AG09309 (cell line): Measurements from ENCODE around the gene CST4.

ENCODE experiments used
- DNase-seq: peaks from one replicate; pipeline ENCODE4 v3.0.0-alpha.2; 2010; ENCODE audit warnings: low read depth
- H3K4me3 ChIP-seq: 2 replicates; pipeline ENCODE4 v1.5.1; 2011; ENCODE audit warnings: mild to moderate bottlenecking, low read depth, low read length, moderate library complexity; ENCODE audit not compliant: control insufficient read depth
- TF ChIP-seq, protein P1 (sequence below): IDR thresholded peaks from 2 replicates; pipeline ENCODE4 v1.5.1; 2011; ENCODE audit warnings: mild to moderate bottlenecking, low read depth, low read length, inconsistent platforms; ENCODE audit not compliant: insufficient read depth, control insufficient read depth; ENCODE audit errors: missing control alignments

The CST4 gene

DNA sequence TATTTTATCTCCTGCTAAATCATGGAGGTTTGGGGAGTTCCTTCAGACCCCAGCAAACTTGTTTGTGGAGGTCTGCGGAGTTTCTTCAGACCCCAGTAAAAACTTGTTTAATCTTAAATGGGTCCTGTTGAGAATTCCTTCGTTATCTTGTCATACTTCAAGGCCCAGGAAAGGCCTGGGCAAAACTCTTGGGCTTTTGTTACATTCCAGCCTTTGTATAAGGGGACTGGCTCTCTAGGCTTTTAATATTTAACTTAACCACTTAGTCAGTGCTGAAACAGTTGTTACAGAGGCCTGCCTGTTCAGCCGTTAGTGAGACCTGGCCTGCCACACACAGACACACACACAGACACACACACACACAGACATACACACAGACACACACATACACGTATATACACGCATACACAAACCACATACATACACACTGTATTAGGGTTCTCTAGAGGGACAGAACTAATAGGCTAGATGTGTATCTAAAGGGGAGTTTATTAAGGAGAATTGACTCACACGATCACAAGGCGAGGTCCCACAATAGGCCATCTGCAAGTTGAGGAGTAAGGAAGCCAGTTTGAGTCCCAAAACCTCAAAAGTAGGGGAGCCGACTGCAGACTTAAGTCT lies 29.7 kb downstream of the CST4 start:
- DNase-seq, result no peak
- H3K4me3 ChIP-seq, result no peak overlapping the region
- TF ChIP-seq, protein P1, sequence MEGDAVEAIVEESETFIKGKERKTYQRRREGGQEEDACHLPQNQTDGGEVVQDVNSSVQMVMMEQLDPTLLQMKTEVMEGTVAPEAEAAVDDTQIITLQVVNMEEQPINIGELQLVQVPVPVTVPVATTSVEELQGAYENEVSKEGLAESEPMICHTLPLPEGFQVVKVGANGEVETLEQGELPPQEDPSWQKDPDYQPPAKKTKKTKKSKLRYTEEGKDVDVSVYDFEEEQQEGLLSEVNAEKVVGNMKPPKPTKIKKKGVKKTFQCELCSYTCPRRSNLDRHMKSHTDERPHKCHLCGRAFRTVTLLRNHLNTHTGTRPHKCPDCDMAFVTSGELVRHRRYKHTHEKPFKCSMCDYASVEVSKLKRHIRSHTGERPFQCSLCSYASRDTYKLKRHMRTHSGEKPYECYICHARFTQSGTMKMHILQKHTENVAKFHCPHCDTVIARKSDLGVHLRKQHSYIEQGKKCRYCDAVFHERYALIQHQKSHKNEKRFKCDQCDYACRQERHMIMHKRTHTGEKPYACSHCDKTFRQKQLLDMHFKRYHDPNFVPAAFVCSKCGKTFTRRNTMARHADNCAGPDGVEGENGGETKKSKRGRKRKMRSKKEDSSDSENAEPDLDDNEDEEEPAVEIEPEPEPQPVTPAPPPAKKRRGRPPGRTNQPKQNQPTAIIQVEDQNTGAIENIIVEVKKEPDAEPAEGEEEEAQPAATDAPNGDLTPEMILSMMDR, result no peak

GRCh38 chr20:23658336-23658735 lies 30.5 kb downstream of the CST4 start:
- no peak overlapping the region for H3K4me3 ChIP-seq
- DNase-seq, result no peak
- TF ChIP-seq, protein P1, result no peak

GRCh38 chr20:23657202-23657601 lies 31.6 kb downstream of the CST4 start:
- no peak overlapping the region for H3K4me3 ChIP-seq
- DNase-seq, result no peak
- TF ChIP-seq, protein P1, result no peak

DNA sequence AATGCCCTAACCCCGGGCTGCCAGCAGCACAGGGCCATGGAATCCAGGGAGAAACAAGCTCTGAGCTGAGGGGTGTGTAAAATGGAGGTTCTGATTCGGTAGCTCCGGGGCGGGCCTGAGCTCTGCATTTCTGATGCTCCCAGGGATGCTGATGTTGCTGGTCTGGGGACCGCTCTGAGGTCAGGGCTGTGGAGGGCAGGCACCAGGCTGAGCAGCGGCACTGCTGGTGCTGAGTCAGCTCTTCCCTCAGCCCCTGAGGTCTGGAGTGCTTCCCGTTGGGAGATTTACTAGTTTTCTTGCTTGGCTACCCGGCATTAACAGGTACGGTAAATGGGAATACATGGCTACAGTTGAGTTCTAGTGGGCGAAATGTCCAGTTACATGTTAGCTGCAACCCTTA lies 32.5 kb downstream of the CST4 start:
- DNase-seq, result no peak
- TF ChIP-seq, protein P1, result no peak
- H3K4me3 ChIP-seq, result no peak overlapping the region

- H3K4me3 ChIP-seq, result no peak overlapping the region
- no peak for DNase-seq
Measured at GRCh38 chr20:23655491-23656211, 33.2 kb downstream of the CST4 start.

GRCh38 chr20:23654717-23655116 lies 34.1 kb downstream of the CST4 start:
- DNase-seq, result no peak
- no peak overlapping the region for H3K4me3 ChIP-seq
- TF ChIP-seq, protein P1, result no peak

More at GRCh38 chr20:23655491-23656211, 33.2 kb downstream of the CST4 start:
- TF ChIP-seq, protein P1, result no peak

DNA sequence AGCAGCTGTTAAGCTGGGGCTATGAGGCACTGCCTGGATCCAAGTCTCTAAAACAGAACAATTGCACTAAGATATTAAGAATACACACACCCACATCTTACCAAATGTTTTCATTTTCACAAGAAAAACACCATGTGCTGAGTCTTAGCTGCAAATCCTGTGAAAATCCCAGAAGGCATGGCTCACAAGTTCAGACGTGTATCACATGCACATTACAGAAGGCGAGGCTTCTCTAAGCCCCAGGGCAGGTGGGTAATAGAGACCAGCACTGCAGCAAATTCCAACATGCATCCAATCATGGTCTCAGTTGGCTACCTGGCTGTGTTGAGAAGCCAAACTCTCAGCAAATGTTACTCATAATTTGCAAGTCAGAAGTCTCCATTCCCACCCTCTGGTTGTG lies 34.8 kb downstream of the CST4 start:
- TF ChIP-seq, protein P1, result no peak
- no peak overlapping the region for H3K4me3 ChIP-seq
- DNase-seq, result no peak
